Neural progenitor cell (in vitro differentiated cells): ENCODE results near the gene THSD4. TPM values are rescaled to one million over a fixed set of nuclear protein-coding genes. Genes with fewer than 3 reads are reported as not detected.

Source experiments
- DNase-seq: peaks from one replicate; pipeline ENCODE4 v3.0.0-alpha.2; 2016; ENCODE audit warnings: low spot score
- H2AFZ ChIP-seq: fragments of 200-600 bp; sonication (generic); replicated peaks from 2 replicates; pipeline ENCODE4 v1.6.1; 2016; ENCODE audit warnings: antibody characterized with exemption
- H3F3A ChIP-seq: fragments of 200-600 bp; sonication (generic); 2 replicates; pipeline ENCODE4 v1.6.1; 2016; ENCODE audit warnings: antibody characterized with exemption, low read depth
- H3K27ac ChIP-seq: fragments of 200-600 bp; sonication (generic); 2 replicates; pipeline ENCODE4 v1.5.1; 2016; ENCODE audit warnings: mild to moderate bottlenecking
- H3K27me3 ChIP-seq: fragments of 200-600 bp; sonication (generic); 2 replicates; pipeline ENCODE4 v1.6.1; 2016; ENCODE audit warnings: mild to moderate bottlenecking, moderate library complexity
- H3K36me3 ChIP-seq: fragments of 200-600 bp; sonication (generic); 2 replicates; pipeline ENCODE4 v1.5.1; 2016
- H3K4me1 ChIP-seq: fragments of 200-600 bp; sonication (generic); 2 replicates; pipeline ENCODE4 v1.6.1; 2016; ENCODE audit warnings: mixed run types
- H3K4me2 ChIP-seq: fragments of 200-600 bp; sonication (generic); 2 replicates; pipeline ENCODE4 v1.6.1; 2016
- H3K4me3 ChIP-seq: fragments of 200-600 bp; sonication (generic); 2 replicates; pipeline ENCODE4 v1.5.1; 2016
- H3K79me2 ChIP-seq: fragments of 200-600 bp; sonication (generic); 2 replicates; pipeline ENCODE4 v1.6.1; 2016; ENCODE audit warnings: low read depth
- H3K9ac ChIP-seq: fragments of 200-600 bp; sonication (generic); 2 replicates; pipeline ENCODE4 v1.6.1; 2016
- H3K9me3 ChIP-seq: fragments of 200-600 bp; sonication (generic); 2 replicates; pipeline ENCODE4 v1.5.1; 2016; ENCODE audit warnings: low read depth
- H4K20me1 ChIP-seq: fragments of 200-600 bp; sonication (generic); 2 replicates; pipeline ENCODE4 v1.6.1; 2016; ENCODE audit warnings: low read depth
- H3K27ac Mint-ChIP-seq: 3 replicates; pipeline ENCODE4 v1.8.0; 2021; ENCODE audit warnings: mixed read lengths
- H3K27me3 Mint-ChIP-seq: 2 replicates; pipeline ENCODE4 v1.8.0; 2022; ENCODE audit warnings: low read depth, mild to moderate bottlenecking, inconsistent platforms, moderate library complexity, mixed read lengths; ENCODE audit not compliant: insufficient read depth
- H3K36me3 Mint-ChIP-seq: 3 replicates; pipeline ENCODE4 v1.8.0; 2021; ENCODE audit warnings: mixed read lengths
- H3K4me1 Mint-ChIP-seq: 3 replicates; pipeline ENCODE4 v1.8.0; 2021; ENCODE audit warnings: mixed read lengths
- H3K4me3 Mint-ChIP-seq: 3 replicates; pipeline ENCODE4 v1.8.0; 2021; ENCODE audit warnings: mild to moderate bottlenecking, moderate library complexity, mixed read lengths
- H3K9me3 Mint-ChIP-seq: 3 replicates; pipeline ENCODE4 v1.8.0; 2020; ENCODE audit warnings: mixed read lengths
- CTCF ChIP-seq: fragments of 200-600 bp; sonication (generic); IDR thresholded peaks from 2 replicates; pipeline ENCODE4 v1.5.1; 2017; ENCODE audit warnings: antibody characterized with exemption, mild to moderate bottlenecking
- EZH2 ChIP-seq: fragments of 200-600 bp; sonication (generic); IDR thresholded peaks from 2 replicates; pipeline ENCODE4 v1.6.1; 2017; ENCODE audit warnings: antibody characterized with exemption, mild to moderate bottlenecking, moderate library complexity
- EZH2phosphoT487 ChIP-seq: fragments of 200-600 bp; sonication (generic); IDR thresholded peaks from 2 replicates; pipeline ENCODE4 v1.6.1; 2017; ENCODE audit warnings: antibody characterized with exemption
- total RNA-seq: library from RNA; depleted of rRNA; stranded (reverse); fragments of >200 nt; gene quantifications from 2 replicates; pipeline ENCODE4 v1.2.3, GENCODE V29; 2015; ENCODE audit warnings: low replicate concordance

Gene THSD4
- total RNA-seq, 1 donor from 2014 or later = 2.4 TPM

- no peak overlapping the region for H3K27ac Mint-ChIP-seq
- Histone ChIP-seq H2AFZ (no peak overlapping the region), H3K4me3 (no peak overlapping the region), H3K27ac (no peak overlapping the region), H3K27me3 (no peaks in the 10 kb centered on the region), H4K20me1 (no peaks in the 10 kb centered on the region), H3K4me1 (no peaks in the 10 kb centered on the region), H3K79me2 (no peaks in the 10 kb centered on the region), H3F3A (no peaks in the 10 kb centered on the region), H3K36me3 (no peaks in the 10 kb centered on the region), H3K4me2 (no peak overlapping the region), H3K9me3 (no peaks in the 10 kb centered on the region), H3K9ac (no peak overlapping the region)
- no peaks in the 10 kb centered on the region for H3K36me3 Mint-ChIP-seq
- TF ChIP-seq EZH2phosphoT487 (no peak), EZH2 (no peak), CTCF (no peak)
- peaks cover 12% of the 10 kb centered on the region for H3K27me3 Mint-ChIP-seq
- H3K4me1 Mint-ChIP-seq = peaks cover 14% of the 10 kb centered on the region
- peaks cover 2% of the 10 kb centered on the region for H3K9me3 Mint-ChIP-seq
- no peak for DNase-seq
- H3K4me3 Mint-ChIP-seq = no peak overlapping the region
These were observed 7.8 kb upstream of the THSD4 start for GRCh38 chr15:71107501-71107815.

- H3K4me1 ChIP-seq = peaks cover 6% of the 10 kb centered on the region
- Mint-ChIP-seq H3K27me3 (peaks cover 18% of the 10 kb centered on the region), H3K4me3 (no peak overlapping the region), H3K36me3 (no peaks in the 10 kb centered on the region), H3K27ac (no peak overlapping the region), H3K9me3 (peaks cover 2% of the 10 kb centered on the region), H3K4me1 (peaks cover 17% of the 10 kb centered on the region)
- no peaks in the 10 kb centered on the region for H3K36me3 ChIP-seq
- H2AFZ ChIP-seq = no peak overlapping the region
- H3K9me3 ChIP-seq = no peaks in the 10 kb centered on the region
- no peak overlapping the region for H3K4me3 ChIP-seq
- H3K27ac ChIP-seq = no peak overlapping the region
- no peak overlapping the region for H3K9ac ChIP-seq
- H3K4me2 ChIP-seq = no peak overlapping the region
- H3K27me3 ChIP-seq = peaks cover 8% of the 10 kb centered on the region
- no peak for DNase-seq
- H3F3A ChIP-seq = no peaks in the 10 kb centered on the region
- no peak for TF ChIP-seq EZH2phosphoT487
- no peak for TF ChIP-seq EZH2
- TF ChIP-seq CTCF = no peak
- H4K20me1 ChIP-seq = no peaks in the 10 kb centered on the region
- no peaks in the 10 kb centered on the region for H3K79me2 ChIP-seq
These were observed 6.1 kb upstream of the THSD4 start for GRCh38 chr15:71109130-71109529.

GRCh38 chr15:71109905-71110304, 5.4 kb upstream of the THSD4 start:
- Histone ChIP-seq H3K4me2 (no peak overlapping the region), H4K20me1 (no peaks in the 10 kb centered on the region), H2AFZ (no peak overlapping the region), H3K9ac (no peak overlapping the region), H3K36me3 (no peaks in the 10 kb centered on the region), H3K27me3 (peaks cover 15% of the 10 kb centered on the region), H3K4me3 (no peak overlapping the region), H3K4me1 (peaks cover 14% of the 10 kb centered on the region), H3F3A (peaks cover 7% of the 10 kb centered on the region), H3K27ac (no peak overlapping the region), H3K9me3 (no peaks in the 10 kb centered on the region), H3K79me2 (no peaks in the 10 kb centered on the region)
- Mint-ChIP-seq H3K27ac (no peak overlapping the region), H3K9me3 (peaks cover 2% of the 10 kb centered on the region), H3K4me1 (peaks cover 24% of the 10 kb centered on the region), H3K36me3 (no peaks in the 10 kb centered on the region), H3K4me3 (no peak overlapping the region), H3K27me3 (peaks cover 20% of the 10 kb centered on the region)
- DNase-seq = no peak
- TF ChIP-seq EZH2 (no peak), EZH2phosphoT487 (no peak), CTCF (no peak)
